ENCODE data around the gene PLCD4. TPM values are rescaled to one million over a fixed set of nuclear protein-coding genes. Genes with fewer than 3 reads are reported as not detected.

PLCD4 gene
- 0.51 and 1.3 TPM in 2 replicates for total RNA-seq (2014; rRNA removed; shearing (Covaris generic))
- polyA plus RNA-seq (2016; fragmentation: Nextera tagmentation; extraction: Ambion mirVana): 1.6 TPM in 2 replicates

DNA sequence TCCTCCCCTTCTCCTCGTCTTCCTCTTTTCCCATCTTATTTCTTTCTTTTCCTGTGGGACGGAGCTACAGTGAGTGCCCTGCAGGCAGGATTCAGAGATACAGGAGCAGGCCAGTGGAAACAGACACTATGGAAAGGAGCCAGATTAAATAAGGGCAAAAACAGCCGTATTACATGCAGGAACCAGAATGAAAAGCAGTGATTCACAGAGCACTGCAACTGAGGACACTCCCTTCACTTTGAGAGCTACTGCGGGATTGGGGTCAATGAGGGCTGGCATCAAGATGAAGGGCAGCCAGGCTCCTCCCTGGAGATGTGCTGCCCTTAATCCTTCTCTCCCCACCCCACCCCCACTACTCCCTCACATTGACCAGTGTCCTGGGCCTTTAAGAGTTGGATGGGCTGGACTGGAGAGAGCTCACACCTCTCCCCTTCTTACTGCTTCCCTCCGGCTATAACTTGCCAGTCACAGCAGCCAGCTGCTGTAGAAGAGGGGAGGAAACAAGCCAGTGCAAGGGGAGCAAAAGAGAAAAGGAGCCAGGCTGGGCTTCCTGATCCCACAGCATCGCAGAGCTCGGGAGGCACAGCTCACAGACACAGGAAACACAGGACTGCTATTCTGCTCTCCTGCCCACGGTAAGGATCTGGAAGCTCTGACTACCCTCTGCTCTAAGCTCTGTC, at the start of gene PLCD4:
Gene PLCD4, plus strand, starts transcription at position 464 of the 680 bp plus-strand sequence. CDS start 7,841 bp downstream, outside the sequence.
- WGBS, 2 experiments (ENCODE audit: low coverage in 1 of 2, low lambda C conversion rate in 2 of 2, missing lambda C conversion rate in 2 of 2): 1 to 5% methylated on average over 8 of the region's 8 CpGs
- H3K9me3 ChIP-seq (ENCODE audit: low read depth): no peaks in the 10 kb centered on the region
- peak within 1 kb of the TSS; percentile 54 for H3K4me3 ChIP-seq
- H3K27ac ChIP-seq: peak within 1 kb of the TSS; percentile 45
- peak within 1 kb of the TSS; percentile 68 for H3K4me2 ChIP-seq (ENCODE audit: unreplicated experiment)
- no peaks in the 10 kb centered on the region for H3K9me2 ChIP-seq (ENCODE audit: insufficient read depth)
- in situ Hi-C loops (cut with MboI): no loop called here
- H3K27me3 ChIP-seq (replicated peaks; ENCODE audit: insufficient read depth): no peaks in the 10 kb centered on the region
- peaks cover 23% of the 10 kb centered on the region; the same call in 1 of the 2 replicates for H3F3A ChIP-seq (ENCODE audit: insufficient read depth)
- peak; percentile 86 for DNase-seq
- H4K20me1 ChIP-seq (ENCODE audit: insufficient read depth): no peaks in the 10 kb centered on the region
- no peaks in the 10 kb centered on the region for H3K36me3 ChIP-seq (ENCODE audit: low read depth)
- H2AFZ ChIP-seq: peak within 1 kb of the TSS; percentile 92
- no peaks in the 10 kb centered on the region for H3K79me2 ChIP-seq (ENCODE audit: insufficient read depth)
- TF ChIP-seq EZH2phosphoT487 (IDR thresholded peaks at IDR 0.05; ENCODE audit: insufficient read depth, low read depth) (no peak), EZH2 (IDR thresholded peaks at IDR 0.05; ENCODE audit: insufficient read depth, poor library complexity, severe bottlenecking) (no peak)
- H3K9ac ChIP-seq: peak within 1 kb of the TSS; percentile 62
- peaks cover 18% of the 10 kb centered on the region for H3K4me1 ChIP-seq (ENCODE audit: insufficient read depth)

GRCh38 chr2:218557941-218558340, 49.8 kb upstream of the PLCD4 start:
- Histone ChIP-seq H3K9me2 (ENCODE audit: insufficient read depth) (no peaks in the 10 kb centered on the region), H3K4me2 (ENCODE audit: unreplicated experiment) (no peak overlapping the region), H3K9me3 (ENCODE audit: low read depth) (no peaks in the 10 kb centered on the region), H4K20me1 (ENCODE audit: insufficient read depth) (no peaks in the 10 kb centered on the region), H3K4me1 (ENCODE audit: insufficient read depth) (peaks cover 7% of the 10 kb centered on the region), H3K36me3 (ENCODE audit: low read depth) (peaks cover 35% of the 10 kb centered on the region), H3K79me2 (ENCODE audit: insufficient read depth) (peaks cover 19% of the 10 kb centered on the region), H2AFZ (no peak overlapping the region), H3K27me3 (replicated peaks; ENCODE audit: insufficient read depth) (no peaks in the 10 kb centered on the region), H3K27ac (peak overlapping the region; percentile 16; the same call in 1 of the 2 replicates), H3F3A (ENCODE audit: insufficient read depth) (peaks cover 18% of the 10 kb centered on the region), H3K4me3 (no peak overlapping the region), H3K9ac (no peak overlapping the region)
- in situ Hi-C loops (cut with MboI): no loop called here
- 55 to 70% methylated on average over 2 of the region's 2 CpGs for WGBS, 2 experiments (ENCODE audit: low coverage in 1 of 2, low lambda C conversion rate in 2 of 2, missing lambda C conversion rate in 2 of 2)
- peak; percentile 31 for DNase-seq
- TF ChIP-seq EZH2phosphoT487 (IDR thresholded peaks at IDR 0.05; ENCODE audit: insufficient read depth, low read depth): no peak
- TF ChIP-seq EZH2 (IDR thresholded peaks at IDR 0.05; ENCODE audit: insufficient read depth, poor library complexity, severe bottlenecking): no peak

DNA sequence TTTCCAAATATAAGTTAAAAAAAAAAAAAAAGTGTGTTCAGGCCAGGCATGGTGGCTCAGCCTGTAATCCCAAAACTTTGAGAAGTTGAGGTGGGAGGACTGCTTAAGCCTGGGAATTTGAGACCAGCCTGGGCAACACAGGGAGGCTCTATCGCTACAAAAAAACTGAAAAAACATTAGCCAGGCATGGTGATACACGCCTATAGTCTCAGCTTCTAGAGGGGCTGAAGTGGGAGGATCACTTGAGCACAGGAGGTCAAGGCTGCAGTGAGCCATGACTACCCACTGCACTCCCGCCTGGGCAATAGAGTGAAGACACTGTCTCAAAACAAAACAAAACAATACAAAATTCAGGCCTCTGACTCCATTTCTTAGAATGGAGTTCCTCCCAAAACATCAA, 48.7 kb upstream of the PLCD4 start:
- Histone ChIP-seq H3K27me3 (replicated peaks; ENCODE audit: insufficient read depth) (no peaks in the 10 kb centered on the region), H3K9me3 (ENCODE audit: low read depth) (no peaks in the 10 kb centered on the region), H3K27ac (no peak overlapping the region), H2AFZ (no peak overlapping the region), H3F3A (ENCODE audit: insufficient read depth) (peaks cover 18% of the 10 kb centered on the region), H3K36me3 (ENCODE audit: low read depth) (peaks cover 26% of the 10 kb centered on the region), H3K9me2 (ENCODE audit: insufficient read depth) (no peaks in the 10 kb centered on the region), H3K79me2 (ENCODE audit: insufficient read depth) (peaks cover 29% of the 10 kb centered on the region), H4K20me1 (ENCODE audit: insufficient read depth) (no peaks in the 10 kb centered on the region), H3K4me1 (ENCODE audit: insufficient read depth) (peaks cover 7% of the 10 kb centered on the region), H3K9ac (no peak overlapping the region), H3K4me2 (ENCODE audit: unreplicated experiment) (no peak overlapping the region), H3K4me3 (no peak overlapping the region)
- no peak for DNase-seq
- 96 to 100% methylated on average over 3 of the region's 3 CpGs for WGBS, 2 experiments (ENCODE audit: low coverage in 1 of 2, low lambda C conversion rate in 2 of 2, missing lambda C conversion rate in 2 of 2)
- TF ChIP-seq EZH2 (IDR thresholded peaks at IDR 0.05; ENCODE audit: insufficient read depth, poor library complexity, severe bottlenecking) (no peak), EZH2phosphoT487 (IDR thresholded peaks at IDR 0.05; ENCODE audit: insufficient read depth, low read depth) (no peak)
- in situ Hi-C loops (cut with MboI): no loop called here

- Histone ChIP-seq H3K9ac (no peak overlapping the region), H3F3A (ENCODE audit: insufficient read depth) (peaks cover 5% of the 10 kb centered on the region), H3K9me3 (ENCODE audit: low read depth) (no peaks in the 10 kb centered on the region), H3K4me2 (ENCODE audit: unreplicated experiment) (no peak overlapping the region), H3K79me2 (ENCODE audit: insufficient read depth) (peaks cover 72% of the 10 kb centered on the region), H3K4me1 (ENCODE audit: insufficient read depth) (0 out of 2 replicates have a peak, but pooled peaks cover 6% of the 10 kb centered on the region), H3K9me2 (ENCODE audit: insufficient read depth) (no peaks in the 10 kb centered on the region), H4K20me1 (ENCODE audit: insufficient read depth) (no peaks in the 10 kb centered on the region), H3K27ac (no peak overlapping the region), H3K4me3 (no peak overlapping the region), H2AFZ (no peak overlapping the region), H3K27me3 (replicated peaks; ENCODE audit: insufficient read depth) (no peaks in the 10 kb centered on the region), H3K36me3 (ENCODE audit: low read depth) (peaks cover 9% of the 10 kb centered on the region)
- 95 to 100% methylated on average over 1 of the region's 1 CpG for WGBS, 2 experiments (ENCODE audit: low coverage in 1 of 2, low lambda C conversion rate in 2 of 2, missing lambda C conversion rate in 2 of 2)
- in situ Hi-C loops (cut with MboI): no loop called here
- TF ChIP-seq EZH2 (IDR thresholded peaks at IDR 0.05; ENCODE audit: insufficient read depth, poor library complexity, severe bottlenecking) (no peak), EZH2phosphoT487 (IDR thresholded peaks at IDR 0.05; ENCODE audit: insufficient read depth, low read depth) (no peak)
- no peak for DNase-seq
Observed at GRCh38 chr2:218564056-218564455, 43.6 kb upstream of the PLCD4 start.

Data from GM23248 (cell line).